Endothelial cell of umbilical vein (primary cell): ENCODE measurements around the gene AP5B1. TPM values are rescaled to one million over a fixed set of nuclear protein-coding genes. Genes with fewer than 3 reads are reported as not detected.

Experiments
- BruUV-seq: library from RNA; stranded (reverse); fragments of 400-500 nt; replicated peaks from 2 replicates; lab custom pipeline; 2021; lab: Mats Ljungman, UMichigan
- CTCF ChIA-PET: fragments of 300-600, 350-600 bp; sonication (Branson Sonifier 250); formaldehyde crosslinking; loops from one replicate; lab custom pipeline; 2021; ENCODE audit warnings: antibody characterized with exemption, inconsistent platforms; lab: Charles Lee
- POLR2A ChIA-PET: fragments of 300-600, 350-600 bp; sonication (Branson Sonifier 250); formaldehyde crosslinking; loops from one replicate; lab custom pipeline; 2021; ENCODE audit warnings: antibody characterized with exemption, inconsistent platforms; lab: Charles Lee
- DNase-seq: peaks from one replicate; pipeline ENCODE4 v3.0.0-alpha.2; 2011; ENCODE audit warnings: low read depth, low spot score
- FAIRE-seq: peaks from 2 replicates; lab custom pipeline; 2011; peaks lifted over from hg19 to GRCh38; lab: Jason Lieb, UNC
- H2AFZ ChIP-seq: 2 replicates; pipeline ENCODE4 v1.6.0; 2012; ENCODE audit warnings: low read depth, low read length, control low read depth, inconsistent platforms
- H3K27ac ChIP-seq: 2 replicates; pipeline ENCODE4 v1.5.1; 2011; ENCODE audit warnings: low read depth, mild to moderate bottlenecking, control low read depth, low read length, moderate library complexity; ENCODE audit not compliant: insufficient read depth
- H3K27me3 ChIP-seq, 2 experiments: 2 replicates each; pipeline versions ENCODE4 v1.6.0 to v1.6.1; 2011; ENCODE audit warnings: low read length in 2 of 2, mixed read lengths in 1 of 2; ENCODE audit not compliant: control insufficient read depth in 2 of 2, insufficient read depth in 2 of 2
- H3K36me3 ChIP-seq, 2 experiments: 2 replicates in 1 of 2; 3 replicates in 1 of 2; pipeline ENCODE4 v1.5.1; 2011; ENCODE audit warnings: low read length in 2 of 2, mild to moderate bottlenecking in 1 of 2, moderate library complexity in 1 of 2; ENCODE audit not compliant: control insufficient read depth in 2 of 2, insufficient read depth in 2 of 2; ENCODE audit errors: extremely low read depth in 1 of 2
- H3K4me1 ChIP-seq: 3 replicates; pipeline ENCODE4 v1.5.1; 2011; ENCODE audit warnings: mild to moderate bottlenecking, low read length; ENCODE audit not compliant: control insufficient read depth, insufficient read depth; ENCODE audit errors: extremely low read depth
- H3K4me2 ChIP-seq: 2 replicates; pipeline ENCODE4 v1.6.1; 2011; ENCODE audit warnings: low read length, control low read depth, mixed read lengths; ENCODE audit not compliant: insufficient read depth
- H3K4me3 ChIP-seq, 3 experiments: fragments of 200-600 bp in 1 of 3; sonication (generic), shearing (Covaris generic) in 1 of 3; replicated peaks in 1 of 3; 2 replicates each; pipeline ENCODE4 v1.5.1; 2011 to 2016; ENCODE audit warnings: control low read depth in 3 of 3, low read length in 3 of 3, mild to moderate bottlenecking in 2 of 3, inconsistent platforms in 1 of 3, low read depth in 1 of 3, moderate library complexity in 1 of 3; ENCODE audit not compliant: insufficient read depth in 1 of 3
- H3K79me2 ChIP-seq: 2 replicates; pipeline ENCODE4 v1.6.0; 2012; ENCODE audit warnings: low read length, inconsistent platforms; ENCODE audit not compliant: control insufficient read depth, insufficient read depth
- H3K9ac ChIP-seq: replicated peaks from 2 replicates; pipeline ENCODE3; 2011; ENCODE audit warnings: low read length, control low read depth; ENCODE audit not compliant: insufficient read depth; ENCODE audit errors: extremely low read depth
- H3K9me1 ChIP-seq: replicated peaks from 3 replicates; pipeline ENCODE4 v1.6.0; 2011; ENCODE audit warnings: mild to moderate bottlenecking, low read length; ENCODE audit not compliant: control insufficient read depth, insufficient read depth; ENCODE audit errors: extremely low read depth
- H3K9me3 ChIP-seq: replicated peaks from 2 replicates; pipeline ENCODE4 v1.5.1; 2012; ENCODE audit warnings: low read length, inconsistent platforms; ENCODE audit not compliant: control insufficient read depth, insufficient read depth
- H4K20me1 ChIP-seq: replicated peaks from 2 replicates; pipeline ENCODE3; 2011; ENCODE audit warnings: mild to moderate bottlenecking, low read length; ENCODE audit not compliant: control insufficient read depth, insufficient read depth; ENCODE audit errors: extremely low read depth
- EZH2 ChIP-seq: IDR thresholded peaks from 2 replicates; pipeline ENCODE4 v1.6.1; 2012; ENCODE audit warnings: borderline replicate concordance, low read depth, mild to moderate bottlenecking, moderate library complexity, low read length, inconsistent platforms; ENCODE audit not compliant: severe bottlenecking
- FOS ChIP-seq: IDR thresholded peaks from 2 replicates; pipeline ENCODE4 v1.6.1; 2011; ENCODE audit warnings: mild to moderate bottlenecking, low read length, moderate library complexity, borderline replicate concordance; ENCODE audit not compliant: insufficient read depth
- GATA2 ChIP-seq: IDR thresholded peaks from 2 replicates; pipeline ENCODE4 v1.7.0; 2011; ENCODE audit warnings: low read depth, mild to moderate bottlenecking, moderate library complexity, mixed read lengths, low read length; ENCODE audit not compliant: insufficient read length, insufficient read depth
- JUN ChIP-seq: IDR thresholded peaks from 2 replicates; pipeline ENCODE4 v1.6.1; 2011; ENCODE audit warnings: borderline replicate concordance, low read depth; ENCODE audit not compliant: insufficient read length, insufficient read depth
- MYC ChIP-seq: IDR thresholded peaks from one replicate; pipeline ENCODE4 v1.6.1; 2011; ENCODE audit warnings: mild to moderate bottlenecking, low read depth, low read length
- POLR2A ChIP-seq: IDR thresholded peaks from 2 replicates; pipeline ENCODE4 v1.6.1; 2012; ENCODE audit warnings: low read depth, mild to moderate bottlenecking, control low read depth, low read length
- POLR2AphosphoS5 ChIP-seq: IDR thresholded peaks from 2 replicates; pipeline ENCODE4 v1.6.1; 2012; ENCODE audit warnings: low read depth, mild to moderate bottlenecking, control low read depth, low read length, moderate library complexity; ENCODE audit not compliant: insufficient read depth
- dilution Hi-C: fragments of 300-500 bp; cut with MboI; formaldehyde crosslinking; loops from one replicate; pipeline ENCODE4 v1.15.0; 2019; ENCODE audit warnings: low sequenced_read_pairs; ENCODE audit not compliant: extremely low pct_ligation_motif_present
- intact Hi-C: fragments of 100-400 bp; cut with micrococcal nuclease; formaldehyde crosslinking; loops from one replicate; pipeline ENCODE4 v1.10.0; 2022
- polyA plus RNA-seq, 4 experiments: library from polyadenylated mRNA; depleted of rRNA in 3 of 4; stranded (reverse) in 3 of 4; unstranded in 1 of 4; fragments of >200 nt; gene quantifications; 2 replicates each; pipeline versions ENCODE4 v1.2.1 to v1.2.3, GENCODE V29; 2011 to 2012; ENCODE audit warnings: missing spikeins in 1 of 4
- total RNA-seq: library from RNA; stranded (reverse); gene quantifications from 2 replicates; pipeline ENCODE4 v1.2.3, GENCODE V29; 2021
- TF ChIP-seq, protein P1 (sequence below): IDR thresholded peaks from 2 replicates; pipeline ENCODE4 v1.6.1; 2011; ENCODE audit not compliant: insufficient read depth, insufficient read length
- TF ChIP-seq, protein P2 (sequence below), 2 donors: IDR thresholded peaks; 1 replicate in 1 of 2; 2 replicates in 1 of 2; pipeline ENCODE4 v1.5.1; 2011; ENCODE audit warnings: low read length in 2 of 2, mild to moderate bottlenecking in 2 of 2, moderate library complexity in 2 of 2, control low read depth in 1 of 2, inconsistent platforms in 1 of 2, low read depth in 1 of 2; ENCODE audit not compliant: insufficient read depth in 1 of 2; ENCODE audit errors: extremely low read depth in 1 of 2

The AP5B1 gene
- total and polyA plus RNA-seq, 2 donors (not counting 3 experiments of a cell fraction or from before 2014, with no cell fraction given) = 9.2 to 15.3 TPM

DNA sequence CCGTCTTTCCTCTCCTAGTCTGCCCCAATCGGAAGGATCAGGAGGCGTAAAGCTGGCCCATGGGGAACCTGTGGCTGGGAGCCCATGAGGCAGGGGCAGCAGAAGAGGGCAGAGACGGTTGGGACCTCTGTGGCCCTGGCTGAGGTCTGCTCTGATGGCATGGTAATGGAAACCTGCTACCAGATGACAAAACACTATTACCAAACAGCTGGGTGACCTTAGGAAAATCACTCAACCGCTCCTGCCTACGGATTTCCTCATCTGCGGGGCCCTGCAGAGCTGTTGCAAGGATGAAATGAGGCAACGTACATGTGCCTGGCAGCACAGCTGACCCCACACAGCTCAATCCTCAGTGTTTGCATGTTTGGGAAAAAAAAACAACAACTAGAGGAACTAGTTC, 4.6 kb downstream of the AP5B1 start:
- no peak overlapping the region for H2AFZ ChIP-seq
- no peaks in the 10 kb centered on the region for H3K27me3 ChIP-seq
- no peak overlapping the region for H3K27ac ChIP-seq
- peaks cover 24% of the 10 kb centered on the region for H3K79me2 ChIP-seq
- peaks cover 5% of the 10 kb centered on the region for H3K4me1 ChIP-seq
- no peak overlapping the region for H3K4me2 ChIP-seq
- dilution Hi-C loops = no loop called here
- FAIRE-seq (no peak), DNase-seq (no peak)
- ChIA-PET POLR2A (interaction anchor here (0.6 kb wide), 1 partner anchor 42 kb away, joined by 5 read pairs; no protein-coding TSS in a partner anchor), CTCF (interaction anchor here (1.3 to 3.7 kb wide), 3 partner anchors 9 to 44 kb away, joined by 3 to 10 read pairs (median 6); no protein-coding TSS in a partner anchor)
- TF ChIP-seq, protein P1, sequence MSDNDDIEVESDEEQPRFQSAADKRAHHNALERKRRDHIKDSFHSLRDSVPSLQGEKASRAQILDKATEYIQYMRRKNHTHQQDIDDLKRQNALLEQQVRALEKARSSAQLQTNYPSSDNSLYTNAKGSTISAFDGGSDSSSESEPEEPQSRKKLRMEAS = no peak
- TF ChIP-seq POLR2A = no peak
- TF ChIP-seq POLR2AphosphoS5 = no peak
- TF ChIP-seq MYC = no peak
- TF ChIP-seq GATA2 = no peak
- no peaks in the 10 kb centered on the region for H3K9me3 ChIP-seq
- no peaks in the 10 kb centered on the region for H3K9me1 ChIP-seq
- H4K20me1 ChIP-seq = no peaks in the 10 kb centered on the region
- no peak overlapping the region for H3K4me3 ChIP-seq
- intact Hi-C loops = no loop called here
- H3K36me3 ChIP-seq = peaks cover 12 to 14% of the 10 kb centered on the region in 2 experiments
- H3K9ac ChIP-seq = no peak overlapping the region
- no TSS peak for BruUV-seq

DNA sequence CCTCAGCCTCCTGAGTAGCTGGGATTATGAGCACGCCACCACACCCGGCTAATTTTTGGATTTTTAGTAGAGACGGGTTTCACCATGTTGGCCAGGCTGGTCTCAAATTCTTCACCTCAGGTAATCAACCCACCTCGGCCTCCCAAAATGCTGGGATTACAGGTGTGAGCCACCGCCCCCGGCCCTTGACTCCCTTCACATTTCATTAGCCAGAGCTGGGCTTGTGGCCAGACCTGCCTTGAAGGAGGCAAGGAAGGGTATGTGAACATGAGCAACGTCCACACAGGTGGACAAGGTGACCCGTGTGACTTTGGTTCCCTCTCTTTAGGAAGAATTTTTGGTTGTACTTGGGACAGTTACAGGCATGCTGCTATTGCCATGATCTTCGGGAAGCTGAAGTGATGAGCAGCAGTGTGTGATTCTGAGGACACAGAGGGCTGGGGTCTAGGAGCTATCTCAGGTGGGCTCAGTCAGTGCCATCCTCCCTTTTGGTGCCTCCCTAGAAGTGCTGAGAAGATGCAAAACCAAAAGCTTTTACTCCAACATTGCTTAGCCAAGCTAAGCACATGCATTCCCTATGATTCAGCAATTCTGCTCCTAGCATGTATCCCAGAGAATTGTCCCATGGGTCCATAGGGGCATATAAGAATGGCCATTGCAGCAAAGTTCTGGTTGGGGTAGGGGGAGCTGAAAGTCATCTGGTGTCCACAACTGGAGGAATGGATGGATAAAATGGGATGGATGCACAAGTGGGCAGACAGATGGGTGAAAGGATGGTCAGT, 6.1 kb downstream of the AP5B1 start:
- H3K79me2 ChIP-seq = peaks cover 19% of the 10 kb centered on the region
- H3K27ac ChIP-seq = no peak overlapping the region
- FAIRE-seq = no peak
- dilution Hi-C loops (no loop called here), intact Hi-C loops (no loop called here)
- no peak overlapping the region for H3K9ac ChIP-seq
- no peaks in the 10 kb centered on the region for H3K9me3 ChIP-seq
- ChIA-PET POLR2A (no interaction called here), CTCF (interaction anchor here (0.9 to 3.7 kb wide), 4 partner anchors 14 to 214 kb away, joined by 3 to 10 read pairs (median 4); no protein-coding TSS in a partner anchor)
- H4K20me1 ChIP-seq = no peaks in the 10 kb centered on the region
- peaks cover 4% of the 10 kb centered on the region for H3K4me1 ChIP-seq
- TF ChIP-seq EZH2 (no peak), MYC (no peak), GATA2 (no peak), FOS (no peak), POLR2AphosphoS5 (no peak), JUN (no peak), POLR2A (no peak)
- TF ChIP-seq, protein P2, sequence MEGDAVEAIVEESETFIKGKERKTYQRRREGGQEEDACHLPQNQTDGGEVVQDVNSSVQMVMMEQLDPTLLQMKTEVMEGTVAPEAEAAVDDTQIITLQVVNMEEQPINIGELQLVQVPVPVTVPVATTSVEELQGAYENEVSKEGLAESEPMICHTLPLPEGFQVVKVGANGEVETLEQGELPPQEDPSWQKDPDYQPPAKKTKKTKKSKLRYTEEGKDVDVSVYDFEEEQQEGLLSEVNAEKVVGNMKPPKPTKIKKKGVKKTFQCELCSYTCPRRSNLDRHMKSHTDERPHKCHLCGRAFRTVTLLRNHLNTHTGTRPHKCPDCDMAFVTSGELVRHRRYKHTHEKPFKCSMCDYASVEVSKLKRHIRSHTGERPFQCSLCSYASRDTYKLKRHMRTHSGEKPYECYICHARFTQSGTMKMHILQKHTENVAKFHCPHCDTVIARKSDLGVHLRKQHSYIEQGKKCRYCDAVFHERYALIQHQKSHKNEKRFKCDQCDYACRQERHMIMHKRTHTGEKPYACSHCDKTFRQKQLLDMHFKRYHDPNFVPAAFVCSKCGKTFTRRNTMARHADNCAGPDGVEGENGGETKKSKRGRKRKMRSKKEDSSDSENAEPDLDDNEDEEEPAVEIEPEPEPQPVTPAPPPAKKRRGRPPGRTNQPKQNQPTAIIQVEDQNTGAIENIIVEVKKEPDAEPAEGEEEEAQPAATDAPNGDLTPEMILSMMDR (IDR thresholded peaks at IDR 0.05; ENCODE audit: extremely low read depth in 1 of 2, insufficient read depth in 1 of 2, low read depth in 1 of 2, low read length in 2 of 2) = no peak
- TF ChIP-seq, protein P1 = no peak
- H3K4me2 ChIP-seq = no peak overlapping the region
- no peaks in the 10 kb centered on the region for H3K27me3 ChIP-seq
- H3K9me1 ChIP-seq = no peaks in the 10 kb centered on the region
- no peak for DNase-seq
- H2AFZ ChIP-seq = no peak overlapping the region
- peaks cover 12 to 14% of the 10 kb centered on the region in 2 experiments for H3K36me3 ChIP-seq
- no peak overlapping the region for H3K4me3 ChIP-seq
- BruUV-seq = no TSS peak
